Retina (tissue), 1 donor: ENCODE data around the gene GABRE.

ENCODE experiments used
- DNase-seq: peaks from one replicate; pipeline ENCODE4 v3.0.0-alpha.2; 2016

GABRE gene

DNA sequence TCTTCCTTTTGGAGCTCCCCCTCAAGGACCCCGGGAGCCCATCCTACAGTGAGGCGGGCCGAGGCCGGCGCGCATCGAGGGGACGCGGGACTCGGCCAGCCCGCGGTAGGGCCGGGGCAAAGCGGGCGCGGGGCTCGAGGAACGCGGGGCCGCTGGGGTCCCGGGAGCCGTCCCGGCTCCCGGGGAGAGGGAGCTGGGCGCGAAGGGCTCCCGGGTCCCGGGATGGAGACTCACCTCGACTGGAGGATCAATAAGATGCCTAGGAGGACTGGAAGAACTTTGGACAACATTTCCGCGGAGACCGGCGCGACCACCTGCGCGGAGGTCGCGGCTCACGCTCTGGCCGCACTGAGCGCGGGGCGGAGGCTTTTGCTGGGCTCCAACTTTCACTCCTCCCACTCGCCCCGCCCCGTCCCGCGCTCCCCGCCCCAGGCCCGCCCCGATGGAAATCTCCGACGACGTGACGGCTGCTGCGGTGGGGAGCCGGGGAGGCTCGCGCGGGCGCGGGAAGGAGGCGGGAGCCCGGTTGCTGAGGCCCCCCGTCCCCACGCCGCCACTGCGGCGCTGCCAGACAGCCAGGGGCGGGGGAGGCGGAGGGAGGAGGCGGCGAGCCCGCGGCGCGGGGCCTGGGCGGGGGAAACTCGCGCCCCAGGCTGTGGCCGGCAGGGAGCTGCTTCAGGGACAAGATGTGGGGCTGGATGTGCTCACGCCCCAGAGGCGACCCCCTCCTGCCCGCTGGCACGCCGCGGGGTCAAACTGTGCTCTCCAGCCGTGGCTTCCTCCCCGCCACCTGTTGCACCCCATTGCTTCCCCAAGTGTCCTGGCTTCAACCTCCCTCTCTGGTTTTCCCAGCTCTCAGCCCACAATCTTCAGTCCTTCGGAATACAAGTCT is at the start of gene GABRE:
Gene GABRE, minus strand, starts transcription at position 341 of the 892 bp plus-strand sequence. Its CDS starts 51 bp downstream, at position 290.
- peak; percentile 60 for DNase-seq

DNA sequence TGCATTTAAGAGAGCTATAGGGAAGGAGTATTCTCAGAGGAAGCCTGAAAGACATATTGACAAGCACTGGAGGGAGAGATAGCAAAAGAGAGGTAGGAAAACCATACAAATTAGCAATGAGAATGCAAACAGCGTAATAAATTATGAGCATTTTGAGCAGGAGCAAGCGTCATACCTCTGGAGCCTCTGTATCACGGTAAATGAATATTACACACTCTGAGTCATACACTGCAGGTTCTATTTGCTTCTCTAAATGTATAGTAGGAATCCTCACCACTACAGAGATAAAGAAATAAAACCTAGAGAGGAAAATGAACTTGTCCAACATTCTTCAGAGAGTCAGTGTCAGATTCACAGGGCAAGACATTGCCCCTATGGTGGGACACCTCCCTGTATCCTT is 46.4 kb upstream of the GABRE start:
- no peak for DNase-seq

GRCh38 chrX:151999813-152000212 is 25.3 kb upstream of the GABRE start:
- DNase-seq: no peak

- DNase-seq: no peak
These were observed 23.1 kb upstream of the GABRE start for GRCh38 chrX:151997539-151997938.

DNA sequence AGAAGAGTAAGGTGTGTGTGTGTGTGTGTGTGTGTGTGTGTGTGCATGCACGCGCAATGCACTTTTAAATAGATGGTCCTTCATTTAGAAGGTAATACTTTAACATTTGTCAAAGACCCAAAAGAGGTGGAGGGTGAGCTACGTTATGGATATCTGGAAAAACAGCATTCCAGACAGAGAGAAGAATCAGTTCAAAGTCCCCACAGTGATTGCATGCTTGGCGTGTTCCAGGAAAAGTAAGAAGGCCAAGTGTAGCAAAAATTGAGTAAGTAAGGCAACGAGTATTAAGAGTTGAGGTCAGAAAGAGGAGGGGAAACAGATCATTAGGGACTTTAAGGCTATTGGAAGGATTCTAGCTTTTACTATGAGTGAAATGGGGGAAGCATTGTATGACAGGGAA is 21.9 kb upstream of the GABRE start:
- no peak for DNase-seq

DNA sequence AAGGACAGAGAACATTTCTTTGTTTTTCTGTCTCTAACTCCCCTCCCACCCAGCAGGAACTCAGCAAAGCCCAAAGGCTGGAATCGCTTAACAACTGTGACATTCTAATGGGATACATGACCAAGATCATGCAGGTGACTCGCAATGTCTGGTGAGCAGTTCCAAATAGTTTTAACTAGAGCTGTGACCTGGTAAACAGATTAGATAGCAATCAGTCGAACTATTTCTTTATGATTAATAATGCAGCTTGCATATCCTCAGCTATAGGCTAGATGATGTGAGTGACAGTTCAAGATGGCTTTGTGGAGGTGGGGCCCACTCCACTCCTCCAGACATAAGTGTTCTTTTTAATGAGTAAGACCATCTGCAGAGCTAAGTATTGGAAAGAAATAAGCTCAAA is 20.0 kb upstream of the GABRE start:
- DNase-seq: no peak

- no peak for DNase-seq
These were observed 14.3 kb upstream of the GABRE start for GRCh38 chrX:151988706-151989299.

GRCh38 chrX:151987108-151987507 is 12.6 kb upstream of the GABRE start:
- no peak for DNase-seq

DNA sequence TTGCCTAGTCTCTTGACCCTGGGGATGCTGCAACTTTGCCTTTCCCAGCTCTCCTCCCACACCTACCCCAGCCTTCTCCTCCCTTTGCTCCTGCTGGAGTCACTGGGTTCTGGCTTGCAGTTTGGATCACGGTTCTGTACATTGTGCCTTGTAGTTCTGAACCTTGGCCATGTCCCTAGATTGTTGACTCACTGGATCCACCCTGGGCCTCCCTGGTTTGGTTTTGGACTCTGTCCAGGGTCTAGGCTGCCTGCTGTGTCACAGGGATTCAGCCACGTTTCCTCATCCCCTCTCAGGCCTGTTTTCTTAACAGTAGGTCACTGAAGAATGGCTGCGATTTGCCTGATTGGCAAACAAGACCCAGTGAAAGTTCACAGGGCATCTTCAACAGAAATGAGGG is 11.5 kb upstream of the GABRE start:
- DNase-seq: no peak

DNA sequence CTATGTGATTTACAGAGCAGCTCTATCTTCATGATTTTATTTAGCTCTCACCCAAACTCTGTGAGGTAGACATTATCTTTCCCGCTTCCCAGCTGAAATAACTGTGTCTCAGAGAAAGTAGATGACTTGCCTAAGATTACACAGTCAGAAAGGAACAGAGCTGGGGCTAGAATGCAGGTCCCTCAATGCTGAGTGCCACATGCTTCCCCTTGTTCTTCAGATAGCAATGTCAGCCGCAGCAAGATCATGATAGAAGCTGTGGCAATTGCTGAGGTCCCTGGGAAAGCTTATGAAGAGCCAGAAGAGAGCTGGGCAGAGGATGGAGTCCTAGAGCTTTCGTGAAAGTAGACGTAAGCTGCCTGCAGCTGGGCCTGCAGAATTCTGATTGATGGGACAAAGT is 11.1 kb upstream of the GABRE start:
- DNase-seq: no peak

GRCh38 chrX:151984902-151985301 is 10.4 kb upstream of the GABRE start:
- no peak for DNase-seq

- no peak for DNase-seq
These were observed 9.9 kb upstream of the GABRE start for GRCh38 chrX:151984328-151984727.

GRCh38 chrX:151983186-151983585 is 8.7 kb upstream of the GABRE start:
- no peak for DNase-seq

DNA sequence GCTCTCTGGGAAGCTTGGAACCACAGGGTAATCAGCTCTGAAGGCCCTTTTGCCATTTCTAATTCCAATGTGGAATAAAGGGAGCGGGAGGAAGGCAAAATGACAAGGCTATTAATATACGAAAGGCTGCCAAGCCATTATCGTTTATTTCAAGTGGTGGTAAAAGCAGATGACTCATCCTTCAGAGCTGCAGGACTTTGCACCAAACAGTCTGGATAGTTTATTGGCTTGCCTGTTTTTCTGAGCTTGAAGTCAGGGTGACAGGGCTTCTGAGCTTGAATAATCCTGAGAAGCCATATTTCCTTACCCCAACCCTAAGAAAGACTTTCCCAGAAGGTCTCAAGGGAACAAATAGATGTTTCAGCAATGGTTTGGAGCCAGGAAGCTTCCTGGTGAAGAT is 7.7 kb upstream of the GABRE start:
- no peak for DNase-seq

GRCh38 chrX:151981129-151981528 is 6.7 kb upstream of the GABRE start:
- no peak for DNase-seq

GRCh38 chrX:151977923-151978322 is 3.4 kb upstream of the GABRE start:
- no peak for DNase-seq

DNA sequence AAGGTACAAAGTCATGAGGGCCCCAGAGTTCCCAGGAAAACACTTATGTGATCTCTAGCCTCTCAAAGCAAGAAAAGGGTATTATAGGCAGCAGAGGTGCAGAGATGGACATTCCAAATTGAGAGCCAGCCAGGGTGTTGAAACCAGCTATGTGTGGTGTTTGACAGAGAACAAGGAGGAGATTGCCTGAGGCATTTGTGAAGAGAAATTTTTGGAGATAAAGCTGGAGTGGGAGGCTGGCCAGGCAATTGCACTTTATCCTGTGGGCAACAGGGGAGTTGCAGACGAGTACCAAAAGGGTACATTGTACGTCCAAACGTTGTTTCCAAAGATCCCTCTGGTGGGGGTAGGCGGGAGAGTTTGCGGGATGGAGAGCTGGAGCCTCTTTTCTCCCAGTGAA is 2.5 kb upstream of the GABRE start:
- no peak for DNase-seq

- no peak for DNase-seq
These were observed 1.3 kb upstream of the GABRE start for GRCh38 chrX:151975736-151976275.

- DNase-seq: no peak
These were observed 735 bp upstream of the GABRE start for GRCh38 chrX:151975228-151975593.

DNA sequence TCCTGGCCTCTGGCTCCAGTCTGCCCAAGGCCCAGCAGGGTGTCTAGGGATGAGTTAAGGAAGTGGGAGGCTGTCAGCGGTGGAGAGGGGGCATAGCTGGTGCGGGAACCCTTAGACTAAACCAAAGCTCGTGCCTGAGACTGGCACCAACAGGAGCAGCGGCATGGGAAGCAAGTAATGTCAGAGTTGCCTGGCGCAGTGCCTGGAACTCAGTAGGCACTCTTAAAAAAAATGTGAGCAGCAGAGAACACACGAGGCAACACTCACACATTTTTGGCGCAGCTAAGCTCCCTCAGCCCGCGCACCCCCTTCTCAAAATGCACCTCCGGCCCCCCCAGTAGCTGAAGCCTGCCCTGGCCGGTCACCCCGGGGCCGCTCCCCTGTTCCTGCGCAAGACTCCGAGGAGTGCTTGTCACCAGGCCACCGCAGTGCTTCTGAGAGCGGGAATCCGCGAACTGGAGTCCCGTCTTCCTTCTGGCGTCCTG is 583 bp downstream of the GABRE start:
- DNase-seq: peak; percentile 45

DNA sequence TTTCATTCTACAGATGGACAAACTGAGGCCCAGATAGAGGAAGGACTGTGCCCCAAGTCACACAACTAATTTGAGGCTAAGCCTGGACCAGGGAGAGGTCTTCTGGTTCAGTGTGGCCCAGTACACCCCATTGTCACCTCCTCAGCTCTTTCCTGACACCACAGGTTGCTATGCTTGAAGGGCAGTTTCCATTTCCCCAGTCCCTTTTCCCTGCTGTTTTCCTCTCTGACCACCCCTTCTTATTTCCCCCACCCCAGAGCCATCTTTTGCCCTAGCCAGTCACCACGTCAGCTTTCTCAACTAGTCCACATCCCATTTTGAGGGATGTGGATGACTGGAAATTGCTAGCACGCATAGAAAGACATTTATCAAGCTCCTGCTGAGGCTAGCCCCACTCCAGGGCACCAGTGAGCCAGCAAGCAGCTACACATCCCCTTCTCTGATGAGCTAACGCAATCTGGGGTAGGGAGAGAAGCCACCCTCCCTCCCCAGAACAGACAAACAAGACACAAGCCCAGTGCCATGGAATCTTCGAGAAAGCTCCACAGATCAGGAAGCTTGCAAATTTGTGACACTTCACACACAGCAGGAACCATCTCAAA is 1.3 kb downstream of the GABRE start:
- no peak for DNase-seq

- DNase-seq: no peak
These were observed 3.8 kb downstream of the GABRE start for GRCh38 chrX:151970661-151971060.

DNA sequence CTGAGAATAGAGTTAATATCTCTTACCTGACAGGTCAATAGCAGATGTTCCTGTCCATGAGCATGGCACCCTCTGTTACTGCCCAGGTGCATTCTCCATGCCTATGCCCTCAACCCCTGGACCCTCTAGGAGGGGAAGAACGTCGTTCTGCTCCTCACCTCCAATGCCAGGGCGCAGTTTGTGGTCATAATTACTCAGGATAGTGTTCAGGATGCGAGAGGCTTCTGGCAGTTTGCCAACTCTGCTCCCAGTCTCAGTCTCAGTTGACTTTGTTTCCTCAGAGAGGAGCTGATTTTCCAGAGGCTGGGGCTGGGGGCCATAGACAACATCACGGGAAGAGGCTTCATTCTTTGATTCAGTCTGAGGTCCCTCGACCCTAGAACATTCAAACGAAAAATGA is 4.4 kb downstream of the GABRE start:
- DNase-seq: no peak

DNA sequence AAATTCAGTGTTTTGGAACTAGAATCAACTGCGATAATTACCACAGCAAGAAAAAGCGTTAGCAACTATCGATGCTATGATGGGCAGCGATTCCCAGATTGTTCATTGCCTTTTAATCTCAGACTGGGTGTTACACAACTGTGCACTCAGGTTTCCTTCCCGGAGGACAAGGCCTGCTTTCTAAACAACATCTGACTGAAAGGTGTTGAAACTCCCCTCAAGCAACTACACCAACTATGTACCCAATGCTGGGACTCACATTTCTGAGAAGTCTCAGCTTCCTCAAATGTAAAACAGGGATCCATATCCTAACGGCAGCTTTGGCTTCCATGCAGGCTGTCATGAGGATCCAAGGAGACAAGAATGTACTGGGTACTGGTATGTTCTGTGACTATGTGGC is 8.2 kb downstream of the GABRE start:
- DNase-seq: no peak
